Aorta (tissue), 5 donors: ENCODE data around the gene DOCK9. TPM values are rescaled to one million over a fixed set of nuclear protein-coding genes. Genes with fewer than 3 reads are reported as not detected.

Experiments
- ATAC-seq: fragments of 200-7000 bp; cut with Tn5 transposase; one replicate; pipeline ENCODE4 v1.9.1; 2022; ENCODE audit warnings: moderate library complexity; ENCODE audit not compliant: low FRiP score
- DNase-seq, 2 donors: peaks; one replicate each; pipeline ENCODE4 v3.0.0-alpha.2; 2020
- H3K27ac ChIP-seq, 2 donors: one replicate each; pipeline ENCODE4 v1.5.1; 2013; ENCODE audit warnings: low read length in 2 of 2, mild to moderate bottlenecking in 2 of 2, moderate library complexity in 2 of 2, control low read depth in 1 of 2, inconsistent platforms in 1 of 2, low read depth in 1 of 2
- H3K27me3 ChIP-seq, 2 donors: one replicate each; pipeline ENCODE4 v1.6.1; 2013; ENCODE audit warnings: control low read depth in 1 of 2, low read length in 1 of 2, mild to moderate bottlenecking in 1 of 2, moderate library complexity in 1 of 2; ENCODE audit not compliant: insufficient read depth in 2 of 2, control insufficient read depth in 1 of 2
- H3K36me3 ChIP-seq, 2 donors: one replicate each; pipeline ENCODE4 v1.6.1; 2013; ENCODE audit warnings: control low read depth in 1 of 2, low read length in 1 of 2, mild to moderate bottlenecking in 1 of 2; ENCODE audit not compliant: insufficient read depth in 2 of 2, control insufficient read depth in 1 of 2
- H3K4me1 ChIP-seq, 2 donors: one replicate each; pipeline ENCODE4 v1.6.1; 2013; ENCODE audit warnings: low read length in 2 of 2, control low read depth in 1 of 2, mild to moderate bottlenecking in 1 of 2, moderate library complexity in 1 of 2; ENCODE audit not compliant: insufficient read depth in 2 of 2, control insufficient read depth in 1 of 2
- H3K4me3 ChIP-seq, 2 donors: one replicate each; pipeline ENCODE4 v1.5.1; 2013; ENCODE audit warnings: low read length in 2 of 2, control low read depth in 1 of 2, mild to moderate bottlenecking in 1 of 2
- H3K9me3 ChIP-seq: one replicate; pipeline ENCODE4 v1.6.1; 2013; ENCODE audit warnings: mild to moderate bottlenecking, low read length; ENCODE audit not compliant: control insufficient read depth
- WGBS, 2 donors: extraction: QIAGEN DNeasy Blood & Tissue Kit; methylation state at CpG; one replicate each; pipeline ENCODE4 v1.1.7; 2013; 5-methylcytosine and 5-hydroxymethylcytosine counted together
- intact Hi-C, 2 donors: fragments of 100-400 bp; cut with DNase I; formaldehyde crosslinking; loops; one replicate each; pipeline versions ENCODE4 v1.14.2 to v1.15.0; 2022
- polyA plus RNA-seq, 2 donors: library from polyadenylated mRNA; stranded (reverse); fragments of 200-250 nt; gene quantifications; one replicate each; pipeline ENCODE4 v1.2.3, GENCODE V29; 2013
- total RNA-seq, 2 donors: library from RNA; stranded (reverse); fragmentation: NEBNext Ultra II Directional; extraction: Animal tissue kit (Norgen Biotek cat#: 25700); gene quantifications; one replicate each; pipeline ENCODE4 v1.2.1, GENCODE V29; 2021
- donor health status: healthy with polysubstance abuse.
- donor health status: Bipolar disorder and iron deficiency.
- donor health status: DM: no; HTN: no; CAD: no.
- donor health status: DM: no; HTN: no; CAD: no.
- donor health status: DM: yes; HTN: yes; CAD: no.

The DOCK9 gene
- total and polyA plus RNA-seq, 4 donors, result 9.1 to 107 (median 43.8) TPM

- no peaks in the 10 kb centered on the region for H3K36me3 ChIP-seq
- H3K27ac ChIP-seq, result no peak overlapping the region
- DNase-seq (no peak), ATAC-seq (no peak)
- no peaks in the 10 kb centered on the region for H3K4me1 ChIP-seq
- H3K9me3 ChIP-seq, result no peaks in the 10 kb centered on the region
- intact Hi-C loops, result no loop called here
- WGBS, 2 donors, result 87 to 93% methylated on average over 11 of the region's 11 CpGs
- H3K27me3 ChIP-seq, result no peaks in the 10 kb centered on the region
- no peak overlapping the region for H3K4me3 ChIP-seq
These were observed 17.0 kb downstream of the DOCK9 start for GRCh38 chr13:98960606-98961502.

- 71 to 84% methylated on average over 14 of the region's 14 CpGs for WGBS, 2 donors
- no peaks in the 10 kb centered on the region for H3K4me1 ChIP-seq
- H3K27ac ChIP-seq, result no peak overlapping the region
- H3K36me3 ChIP-seq, result no peaks in the 10 kb centered on the region
- intact Hi-C loops, result no loop called here
- H3K4me3 ChIP-seq, result no peak overlapping the region
- ATAC-seq, result no peak
- H3K9me3 ChIP-seq, result no peaks in the 10 kb centered on the region
- no peak for DNase-seq
- H3K27me3 ChIP-seq, result no peaks in the 10 kb centered on the region
These were observed 17.9 kb downstream of the DOCK9 start for GRCh38 chr13:98959786-98960605.

GRCh38 chr13:98959291-98959690 is 18.6 kb downstream of the DOCK9 start:
- no peak for ATAC-seq
- H3K27ac ChIP-seq, result no peak overlapping the region

GRCh38 chr13:98958443-98958794 is 19.4 kb downstream of the DOCK9 start:
- no peak for ATAC-seq
- no peaks in the 10 kb centered on the region for H3K4me1 ChIP-seq
- no peaks in the 10 kb centered on the region for H3K9me3 ChIP-seq
- no peak overlapping the region for H3K4me3 ChIP-seq
- H3K27me3 ChIP-seq, result no peaks in the 10 kb centered on the region
- H3K36me3 ChIP-seq, result no peaks in the 10 kb centered on the region
- no peak for DNase-seq
- no peak overlapping the region for H3K27ac ChIP-seq
- 97% methylated on average over 3 of the region's 3 CpGs for WGBS, 2 donors
- intact Hi-C loops, result no loop called here

More at GRCh38 chr13:98959291-98959690, 18.6 kb downstream of the DOCK9 start:
- intact Hi-C loops, result no loop called here
- Histone ChIP-seq H3K4me3 (no peak overlapping the region), H3K4me1 (no peaks in the 10 kb centered on the region), H3K9me3 (no peaks in the 10 kb centered on the region), H3K36me3 (no peaks in the 10 kb centered on the region), H3K27me3 (no peaks in the 10 kb centered on the region)
- WGBS, 2 donors, result 97 to 98% methylated on average over 2 of the region's 2 CpGs
- DNase-seq, result no peak

- Histone ChIP-seq H3K9me3 (no peaks in the 10 kb centered on the region), H3K4me1 (no peaks in the 10 kb centered on the region), H3K36me3 (no peaks in the 10 kb centered on the region), H3K27me3 (no peaks in the 10 kb centered on the region), H3K27ac (no peak overlapping the region), H3K4me3 (no peak overlapping the region)
- intact Hi-C loops, result no loop called here
- no peak for DNase-seq
- ATAC-seq, result peak; percentile 37
- 77 to 81% methylated on average over 3 of the region's 3 CpGs for WGBS, 2 donors
These were observed 20.0 kb downstream of the DOCK9 start for GRCh38 chr13:98957731-98958442.

- H3K9me3 ChIP-seq, result no peaks in the 10 kb centered on the region
- H3K27ac ChIP-seq, result no peak overlapping the region
- no peaks in the 10 kb centered on the region for H3K36me3 ChIP-seq
- ATAC-seq (no peak), DNase-seq (no peak)
- 93 to 94% methylated on average over 9 of the region's 9 CpGs for WGBS, 2 donors
- H3K4me1 ChIP-seq, result no peaks in the 10 kb centered on the region
- H3K27me3 ChIP-seq, result no peaks in the 10 kb centered on the region
- H3K4me3 ChIP-seq, result no peak overlapping the region
- intact Hi-C loops, result no loop called here
These were observed 22.5 kb downstream of the DOCK9 start for GRCh38 chr13:98955336-98955735.

- Histone ChIP-seq H3K4me3 (no peak overlapping the region), H3K9me3 (no peaks in the 10 kb centered on the region), H3K4me1 (no peaks in the 10 kb centered on the region), H3K36me3 (no peaks in the 10 kb centered on the region), H3K27ac (no peak overlapping the region), H3K27me3 (no peaks in the 10 kb centered on the region)
- WGBS, 2 donors, result 89 to 90% methylated on average over 4 of the region's 4 CpGs
- intact Hi-C loops, result no loop called here
- DNase-seq (no peak), ATAC-seq (no peak)
These were observed 23.6 kb downstream of the DOCK9 start for GRCh38 chr13:98954313-98954712.

GRCh38 chr13:98951266-98951665 is 26.6 kb downstream of the DOCK9 start:
- intact Hi-C loops, result no loop called here

More at GRCh38 chr13:98951266-98951665, 26.6 kb downstream of the DOCK9 start:
- Histone ChIP-seq H3K27ac (no peak overlapping the region), H3K4me3 (no peak overlapping the region), H3K36me3 (no peaks in the 10 kb centered on the region), H3K27me3 (no peaks in the 10 kb centered on the region), H3K4me1 (no peaks in the 10 kb centered on the region), H3K9me3 (no peaks in the 10 kb centered on the region)
- DNase-seq, result no peak
- 91 to 93% methylated on average over 6 of the region's 6 CpGs for WGBS, 2 donors
- no peak for ATAC-seq
